GM19193 (cell line): ENCODE results near the gene UPB1.

ENCODE experiments used
- POLR2A ChIP-seq: IDR thresholded peaks from 4 replicates; pipeline ENCODE4 v1.6.1; 2011; ENCODE audit not compliant: insufficient read depth, insufficient read length; ENCODE audit errors: extremely low read depth

UPB1 gene

DNA sequence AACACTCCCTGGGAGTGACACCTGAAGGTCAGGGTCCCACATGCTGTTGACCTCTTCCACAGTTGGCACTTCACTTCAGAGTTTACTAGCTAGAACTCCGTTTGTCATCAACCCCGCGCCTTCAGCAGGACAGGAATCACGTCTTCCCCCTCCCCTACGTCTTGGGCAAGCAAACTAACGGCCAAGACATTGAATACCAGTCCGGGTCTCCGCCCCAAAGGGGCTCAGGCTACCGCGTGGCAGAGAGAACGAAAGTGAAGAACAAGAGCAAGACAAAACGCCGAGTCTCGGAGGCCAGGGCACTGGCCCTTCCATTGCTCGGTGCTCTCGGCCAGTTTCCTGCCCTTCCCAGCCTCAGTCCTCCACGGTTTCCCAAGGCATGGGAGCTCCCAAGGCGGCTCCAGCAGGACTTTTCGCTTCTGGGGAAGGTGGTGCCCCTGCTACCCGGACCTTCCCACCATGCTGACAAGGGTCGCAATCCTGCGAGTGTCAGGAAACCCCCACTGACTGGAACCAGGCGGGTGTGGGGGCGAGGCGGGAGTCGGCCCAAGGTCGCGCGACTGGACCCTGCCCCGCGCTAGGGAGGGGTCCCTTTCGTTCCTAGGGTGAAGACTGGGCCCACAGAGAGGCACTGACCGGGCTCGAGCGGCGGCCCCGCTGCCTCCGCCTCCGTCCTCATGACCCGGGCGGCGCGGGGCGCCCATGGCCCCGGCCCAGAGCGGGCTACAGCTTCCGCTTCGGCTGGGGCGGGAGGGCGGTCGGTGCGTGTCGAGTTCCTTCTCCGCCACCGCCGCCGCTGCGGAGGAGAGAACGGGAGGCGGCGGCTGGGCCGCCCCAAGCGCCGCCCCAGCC is 59.4 kb downstream of the UPB1 start, which contains the start of gene GUCD1:
Gene GUCD1 (minus strand): TSS at position 826 of the 852 bp plus-strand sequence. CDS start 147 bp downstream, at position 679.
- peak; percentile 26 for TF ChIP-seq POLR2A

DNA sequence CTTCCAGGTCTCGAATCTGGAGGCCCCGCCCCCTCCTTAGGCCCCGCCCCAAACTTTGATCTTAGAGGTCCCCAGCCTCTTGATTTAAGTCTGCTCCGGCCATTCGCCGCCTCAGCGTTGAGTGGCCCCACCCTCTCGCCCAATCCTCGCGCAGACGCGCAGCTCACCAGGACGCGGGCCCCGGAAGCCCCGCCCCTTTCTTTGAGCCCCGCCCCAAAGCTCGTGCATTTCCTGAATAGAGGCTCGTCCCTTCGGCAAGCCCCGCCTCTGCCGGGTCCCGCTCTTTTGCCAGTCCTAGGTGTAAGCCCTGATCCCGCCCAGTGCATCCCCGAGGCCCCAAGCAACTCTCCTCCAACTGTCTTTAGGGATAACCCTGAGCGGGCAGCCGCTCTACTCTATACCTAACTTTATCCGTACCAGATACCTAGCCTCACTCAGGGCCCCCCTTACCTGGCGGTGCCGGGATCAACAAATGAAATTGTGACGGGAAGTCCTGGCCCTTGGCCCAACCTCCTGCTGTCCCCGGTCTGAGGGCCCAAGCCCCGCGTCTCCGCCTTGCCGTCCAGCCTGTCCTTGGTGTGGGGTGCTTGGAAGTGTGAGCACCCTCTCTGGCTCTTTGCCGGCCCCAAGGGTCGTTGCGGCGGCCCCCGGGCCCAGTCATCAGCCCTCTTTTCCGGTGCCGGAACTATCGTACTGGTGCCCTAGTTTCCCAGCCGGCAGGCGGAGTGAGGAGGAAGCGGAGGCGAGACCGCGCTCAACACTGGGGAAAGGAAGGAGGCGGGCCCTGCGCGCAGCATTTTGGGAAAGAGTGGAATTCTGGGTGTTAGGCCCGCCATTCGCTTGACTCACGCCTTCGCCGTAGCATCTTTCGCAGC is 60.3 kb downstream of the UPB1 start, which contains the start of gene SNRPD3:
Gene SNRPD3 (plus strand): TSS at position 835 of the 875 bp plus-strand sequence. CDS start 1,676 bp downstream, outside the sequence.
- peak; percentile 85 for TF ChIP-seq POLR2A

DNA sequence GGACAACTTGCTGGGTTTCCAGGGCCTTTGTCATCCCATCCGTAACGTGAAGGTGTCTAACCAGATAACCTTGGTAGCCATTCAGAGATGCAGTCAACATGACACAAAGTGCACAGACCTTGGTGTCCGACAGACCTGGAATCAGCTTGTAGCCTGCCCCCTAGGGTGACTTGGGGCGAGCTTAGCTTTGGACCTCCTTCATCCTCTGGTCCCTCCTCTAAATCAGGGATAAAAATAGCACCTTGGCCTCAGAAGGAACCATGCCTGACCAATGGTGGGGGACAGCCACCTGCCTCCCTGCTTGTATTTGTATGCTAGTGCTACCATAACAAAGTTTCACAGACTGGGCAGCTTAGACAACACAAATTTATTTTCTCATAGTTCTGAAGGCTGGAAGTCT is 64.3 kb downstream of the UPB1 start:
- no peak for TF ChIP-seq POLR2A

GRCh38 chr22:24563246-24563645 is 68.1 kb downstream of the UPB1 start:
- TF ChIP-seq POLR2A = no peak

DNA sequence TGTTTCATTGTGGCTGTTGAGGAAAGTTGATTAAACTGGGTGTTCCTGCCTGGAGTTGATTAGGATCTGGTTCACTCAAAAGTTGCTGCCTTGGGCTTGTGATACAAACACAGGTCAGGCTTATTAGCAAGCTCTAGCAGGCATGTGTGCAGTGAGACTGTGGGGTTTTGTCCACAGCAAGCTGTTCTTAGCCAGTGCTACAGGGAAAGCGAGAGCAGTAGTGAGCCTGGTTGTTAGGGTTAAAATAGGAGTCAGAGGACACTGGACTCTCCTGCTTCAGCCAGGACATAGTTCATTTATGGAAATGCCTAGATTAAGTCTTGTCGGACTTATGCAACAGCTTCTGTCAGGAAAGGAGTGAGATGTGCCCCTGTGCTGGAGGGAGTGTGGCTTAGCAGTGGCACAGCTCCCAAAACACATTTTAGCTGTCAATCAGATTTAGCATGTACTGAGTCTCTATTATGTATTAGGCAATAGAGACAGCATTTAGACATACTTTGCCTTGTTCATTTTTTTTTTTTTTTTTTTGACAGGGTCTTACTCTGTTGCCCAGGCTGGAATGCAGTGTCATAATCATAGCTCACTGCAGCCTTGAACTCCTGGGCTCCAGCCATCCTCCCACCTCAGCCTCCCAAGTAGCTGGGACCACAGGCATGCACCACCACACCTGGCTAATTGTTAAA is 69.4 kb downstream of the UPB1 start:
- no peak for TF ChIP-seq POLR2A

- TF ChIP-seq POLR2A = no peak
These were observed 69.9 kb downstream of the UPB1 start for GRCh38 chr22:24565077-24565476.

- TF ChIP-seq POLR2A = no peak
These were observed 71.9 kb downstream of the UPB1 start for GRCh38 chr22:24566899-24567511.

DNA sequence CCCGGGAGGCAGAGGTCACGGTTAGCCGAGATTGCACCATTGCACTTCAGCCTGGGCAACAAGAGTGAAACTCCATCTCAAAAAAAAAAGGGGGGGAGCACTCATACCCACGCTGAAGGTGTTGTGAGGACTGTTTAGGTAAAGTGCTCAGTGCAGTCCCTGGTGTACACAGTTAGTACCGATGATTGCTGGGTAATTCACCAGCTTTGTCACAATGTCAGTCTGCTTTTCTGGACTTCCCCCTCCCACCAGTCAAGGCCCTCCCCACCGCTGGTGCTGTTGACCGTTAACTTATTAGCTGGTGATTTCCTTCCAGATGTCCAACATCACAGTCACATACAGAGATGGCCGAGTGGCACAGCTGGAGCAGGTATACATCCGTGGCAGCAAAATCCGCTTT is 72.5 kb downstream of the UPB1 start:
- no peak for TF ChIP-seq POLR2A

GRCh38 chr22:24571266-24571665 is 76.1 kb downstream of the UPB1 start:
- no peak for TF ChIP-seq POLR2A

GRCh38 chr22:24576778-24577177 is 81.6 kb downstream of the UPB1 start:
- TF ChIP-seq POLR2A = no peak
